Measurements from ENCODE around the gene SVBP. TPM values are rescaled to one million over a fixed set of nuclear protein-coding genes. Genes with fewer than 3 reads are reported as not detected.
A peak's percentile ranks its signal among the peaks of the same experiment; 100 is the strongest.

The SVBP gene
- total RNA-seq, 8 experiments from 2014 or later, result 15.4 to 145 (median 91.8) TPM

DNA sequence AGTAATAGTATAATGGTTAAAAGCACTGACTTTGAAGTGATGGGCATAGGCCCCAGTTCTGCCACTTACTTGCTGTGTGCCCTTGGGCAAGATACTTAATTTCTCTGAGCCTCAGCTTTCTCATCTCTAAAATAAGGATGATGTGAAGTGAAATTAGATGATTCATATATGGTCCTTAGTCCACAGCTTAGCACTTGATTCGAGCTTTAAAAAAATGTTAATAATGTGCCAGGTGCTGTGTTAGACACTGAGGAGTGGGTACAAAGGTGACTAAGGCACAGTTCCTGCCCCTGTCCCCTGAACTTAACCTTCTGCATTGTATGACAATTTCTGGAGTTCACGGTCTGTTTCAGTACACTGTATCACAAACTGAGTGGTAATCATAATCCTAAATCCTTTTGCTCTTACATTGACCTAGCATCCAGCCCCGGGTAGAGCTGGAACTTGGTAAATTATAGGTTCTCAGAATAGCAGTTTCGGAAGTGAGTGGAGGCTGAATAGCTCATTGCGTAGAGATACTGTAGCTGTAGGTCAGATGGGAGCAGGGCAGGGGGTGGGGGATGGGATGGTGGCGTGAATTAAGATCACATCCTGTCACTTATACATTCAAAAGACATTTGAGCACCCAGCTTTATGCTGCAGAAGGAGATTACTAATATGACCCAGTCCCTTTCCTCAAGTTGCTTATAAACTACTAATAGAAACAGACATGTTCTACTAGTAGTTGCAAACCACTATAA, 30.7 kb upstream of the SVBP start:
- no peak for ATAC-seq (replicated peaks in 6 of 8)
- Histone ChIP-seq H3K27ac (no peak overlapping the region), H3K4me3 (peak overlapping the region; percentile 62 to 94 (median 82)), H3K4me1 (replicated peaks in 1 of 2) (peaks cover 7 to 10% of the 10 kb centered on the region in 2 donors)
- WGBS, 10 experiments, result 58 to 100% (median 71%) methylated on average over 1 to 6 of the region's 6 CpGs; no CpG with 5 or more reads in 1 of the 10 experiments
- in situ Hi-C loops (cut with MboI; ENCODE audit: low pct_unique_long_range_greater_than_20kb in 2 of 9, low sequenced_read_pairs in 9 of 9, unreplicated experiment in 9 of 9), result no loop called here

DNA sequence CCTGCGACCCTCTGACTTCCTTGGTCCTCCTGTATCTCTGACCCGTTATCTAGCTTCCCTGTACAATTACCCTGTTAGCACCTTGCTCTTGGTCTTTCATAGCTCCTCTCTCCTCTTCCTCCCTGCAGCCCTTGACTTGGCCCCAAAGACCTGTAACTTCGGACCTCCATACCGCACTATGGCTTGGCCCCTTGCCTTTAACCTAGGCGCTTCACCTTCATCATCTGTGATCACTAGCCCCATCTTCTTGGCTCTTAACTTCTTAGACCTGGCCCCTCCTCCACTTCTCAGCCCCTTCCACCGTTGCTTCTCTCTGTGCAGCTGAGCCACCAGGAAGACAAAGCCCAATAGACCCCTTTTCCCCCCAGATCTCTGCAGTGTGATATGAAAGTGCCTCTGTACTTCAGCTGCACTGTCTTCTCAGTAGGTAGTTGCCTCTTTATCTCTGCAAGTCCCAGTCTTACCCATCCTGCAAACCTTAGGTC, 30.0 kb upstream of the SVBP start:
- Histone ChIP-seq H3K4me3 (peak overlapping the region; percentile 62 to 94 (median 82)), H3K4me1 (replicated peaks in 1 of 2) (peaks cover 7 to 10% of the 10 kb centered on the region in 2 donors), H3K27ac (peak overlapping the region; percentile 33 to 66)
- no peak for ATAC-seq (replicated peaks in 6 of 8)
- in situ Hi-C loops (cut with MboI; ENCODE audit: low pct_unique_long_range_greater_than_20kb in 2 of 9, low sequenced_read_pairs in 9 of 9, unreplicated experiment in 9 of 9), result no loop called here
- WGBS, 10 experiments, result 0 to 13% (median 0%) methylated on average over 1 to 6 of the region's 6 CpGs; no CpG with 5 or more reads in 2 of the 10 experiments

- Histone ChIP-seq H3K27ac (peak within 1 kb of the TSS; percentile 33 to 66), H3K4me1 (replicated peaks in 1 of 2) (peaks cover 7 to 10% of the 10 kb centered on the region in 2 donors), H3K4me3 (peak within 1 kb of the TSS; percentile 62 to 94 (median 82))
- in situ Hi-C loops (cut with MboI; ENCODE audit: low pct_unique_long_range_greater_than_20kb in 2 of 9, low sequenced_read_pairs in 9 of 9, unreplicated experiment in 9 of 9), result no loop called here
- ATAC-seq (replicated peaks in 6 of 8), result peak; percentile 92 to 99 (median 99)
- WGBS, 10 experiments, result 0 to 4% (median 1%) methylated on average over 5 to 33 of the region's 50 CpGs; no CpG with 5 or more reads in 2 of the 10 experiments
These were observed 29.3 kb upstream of the SVBP start, which contains the start of gene ZNF691 for GRCh38 chr1:42846257-42847110. Gene ZNF691 (plus strand): TSS chr1:42846613. CDS start chr1:42849659, 3,046 bp downstream.

GRCh38 chr1:42845866-42846256, 28.7 kb upstream of the SVBP start:
- WGBS, 10 experiments, result 0 to 40% (median 8%) methylated on average over 1 to 10 of the region's 10 CpGs
- Histone ChIP-seq H3K4me1 (replicated peaks in 1 of 2) (peaks cover 7 to 10% of the 10 kb centered on the region in 2 donors), H3K27ac (no peak overlapping the region), H3K4me3 (peak overlapping the region; percentile 62 to 94 (median 82))
- peak; percentile 9 to 37 (median 20) for ATAC-seq (replicated peaks in 6 of 8)
- in situ Hi-C loops (cut with MboI; ENCODE audit: low pct_unique_long_range_greater_than_20kb in 2 of 9, low sequenced_read_pairs in 9 of 9, unreplicated experiment in 9 of 9), result no loop called here

GRCh38 chr1:42845193-42845592, 28.0 kb upstream of the SVBP start:
- in situ Hi-C loops (cut with MboI; ENCODE audit: low pct_unique_long_range_greater_than_20kb in 2 of 9, low sequenced_read_pairs in 9 of 9, unreplicated experiment in 9 of 9), result no loop called here
- no peak for ATAC-seq (replicated peaks in 6 of 8)
- Histone ChIP-seq H3K4me1 (replicated peaks in 1 of 2) (peaks cover 7 to 10% of the 10 kb centered on the region in 2 donors), H3K27ac (no peak overlapping the region), H3K4me3 (no peak overlapping the region)
- WGBS, 10 experiments, result 0 to 100% (median 61%) methylated on average over 1 of the region's 1 CpG; no CpG with 5 or more reads in 6 of the 10 experiments

DNA sequence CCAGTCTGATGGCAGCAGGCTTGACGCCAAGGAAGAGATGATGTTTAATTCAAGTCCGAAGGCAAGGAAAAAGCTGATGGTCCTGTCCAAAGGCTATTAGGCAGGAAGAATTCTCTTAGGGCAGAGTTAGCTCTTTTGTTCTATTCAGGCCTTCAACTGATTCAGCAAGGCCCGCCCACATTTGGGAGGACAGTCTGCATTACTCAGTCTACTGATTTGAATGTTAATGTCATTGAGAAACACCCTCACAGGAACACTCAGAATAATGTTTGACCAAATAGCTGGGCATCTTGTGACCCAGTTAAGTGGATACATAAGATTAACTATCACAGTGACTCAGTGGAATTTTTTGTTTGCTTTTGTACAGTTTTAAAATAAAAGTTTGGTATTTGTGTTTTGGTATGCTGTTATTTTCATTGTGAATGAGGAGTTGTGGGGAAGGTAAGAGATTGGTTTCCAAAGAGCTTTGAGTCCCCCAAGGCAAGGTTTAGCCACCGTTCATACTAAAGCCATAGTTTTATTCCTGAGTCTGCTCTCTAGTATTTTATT, 27.5 kb upstream of the SVBP start:
- ATAC-seq (replicated peaks in 6 of 8), result peak in 4 of 8 experiments; percentile 4 to 32 (median 20)
- H3K27ac ChIP-seq, result no peak overlapping the region
- H3K4me1 ChIP-seq (replicated peaks in 1 of 2), result peaks cover 7 to 10% of the 10 kb centered on the region in 2 donors
- H3K4me3 ChIP-seq, result no peak overlapping the region
- WGBS, 10 experiments, result 63 to 100% (median 86%) methylated on average over 1 to 4 of the region's 4 CpGs; no CpG with 5 or more reads in 1 of the 10 experiments
- in situ Hi-C loops (cut with MboI; ENCODE audit: low pct_unique_long_range_greater_than_20kb in 2 of 9, low sequenced_read_pairs in 9 of 9, unreplicated experiment in 9 of 9), result no loop called here

DNA sequence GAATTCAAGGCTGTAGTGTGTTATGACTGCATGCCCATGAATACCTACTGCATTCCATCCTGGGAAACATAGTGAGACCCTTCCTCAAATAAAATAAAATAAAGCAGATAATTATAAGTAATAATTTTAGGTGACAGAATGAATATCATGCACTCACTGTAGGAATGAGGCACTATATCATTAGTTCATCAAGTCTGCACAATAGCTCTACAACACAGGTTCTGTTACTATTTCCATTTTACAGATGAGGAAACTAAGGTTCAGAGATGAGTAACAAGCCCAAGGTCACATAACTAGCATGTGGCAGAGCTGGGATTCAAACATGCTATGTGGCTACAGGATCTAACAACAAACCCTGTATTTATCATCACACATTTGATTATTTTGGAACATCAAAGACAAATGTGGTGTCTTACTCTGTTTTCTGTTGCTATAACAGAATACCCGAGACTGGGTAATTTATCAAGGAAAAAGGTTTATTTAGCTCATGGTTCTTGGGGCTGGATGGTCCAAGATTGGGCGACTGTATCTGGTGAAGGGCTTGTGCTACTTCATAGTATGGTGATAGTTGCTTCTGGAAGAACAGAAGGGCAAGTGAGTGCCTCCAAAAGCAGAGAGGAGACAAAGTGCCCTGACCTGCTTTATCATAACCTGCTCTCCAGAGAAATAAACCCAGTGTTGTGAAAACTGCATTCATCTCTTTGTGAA, 24.4 kb upstream of the SVBP start:
- no peak overlapping the region for H3K27ac ChIP-seq
- peaks cover 0 to 2% of the 10 kb centered on the region in 2 donors for H3K4me1 ChIP-seq (replicated peaks in 1 of 2)
- no peak overlapping the region for H3K4me3 ChIP-seq
- in situ Hi-C loops (cut with MboI; ENCODE audit: low pct_unique_long_range_greater_than_20kb in 2 of 9, low sequenced_read_pairs in 9 of 9, unreplicated experiment in 9 of 9), result no loop called here
- ATAC-seq (replicated peaks in 6 of 8), result no peak
- WGBS, 10 experiments, result 17 to 100% (median 79%) methylated on average over 1 to 2 of the region's 2 CpGs

- Histone ChIP-seq H3K4me1 (replicated peaks in 1 of 2) (peaks cover 0 to 2% of the 10 kb centered on the region in 2 donors), H3K27ac (no peak overlapping the region), H3K4me3 (no peak overlapping the region)
- no peak for ATAC-seq (replicated peaks in 6 of 8)
- in situ Hi-C loops (cut with MboI; ENCODE audit: low pct_unique_long_range_greater_than_20kb in 2 of 9, low sequenced_read_pairs in 9 of 9, unreplicated experiment in 9 of 9), result no loop called here
- 8 to 100% (median 88%) methylated on average over 1 to 3 of the region's 3 CpGs; no CpG with 5 or more reads in 1 of the 10 experiments for WGBS, 10 experiments
These were observed 23.8 kb upstream of the SVBP start for GRCh38 chr1:42841010-42841409.

- no peak for ATAC-seq (replicated peaks in 6 of 8)
- 30 to 100% (median 83%) methylated on average over 1 to 7 of the region's 7 CpGs for WGBS, 10 experiments
These were observed 21.4 kb upstream of the SVBP start for GRCh38 chr1:42838482-42839190.

GRCh38 chr1:42837709-42838108, 20.5 kb upstream of the SVBP start:
- no peak for ATAC-seq (replicated peaks in 6 of 8)
- Histone ChIP-seq H3K27ac (no peak overlapping the region), H3K4me1 (replicated peaks in 1 of 2) (no peaks in the 10 kb centered on the region), H3K4me3 (no peak overlapping the region)
- in situ Hi-C loops (cut with MboI; ENCODE audit: low pct_unique_long_range_greater_than_20kb in 2 of 9, low sequenced_read_pairs in 9 of 9, unreplicated experiment in 9 of 9), result no loop called here
- 36 to 67% (median 52%) methylated on average over 2 to 3 of the region's 3 CpGs; no CpG with 5 or more reads in 5 of the 10 experiments for WGBS, 10 experiments

More at GRCh38 chr1:42838482-42839190, 21.4 kb upstream of the SVBP start:
- Histone ChIP-seq H3K27ac (no peak overlapping the region), H3K4me1 (replicated peaks in 1 of 2) (no peaks in the 10 kb centered on the region), H3K4me3 (no peak overlapping the region)
- in situ Hi-C loops (cut with MboI; ENCODE audit: low pct_unique_long_range_greater_than_20kb in 2 of 9, low sequenced_read_pairs in 9 of 9, unreplicated experiment in 9 of 9), result no loop called here

DNA sequence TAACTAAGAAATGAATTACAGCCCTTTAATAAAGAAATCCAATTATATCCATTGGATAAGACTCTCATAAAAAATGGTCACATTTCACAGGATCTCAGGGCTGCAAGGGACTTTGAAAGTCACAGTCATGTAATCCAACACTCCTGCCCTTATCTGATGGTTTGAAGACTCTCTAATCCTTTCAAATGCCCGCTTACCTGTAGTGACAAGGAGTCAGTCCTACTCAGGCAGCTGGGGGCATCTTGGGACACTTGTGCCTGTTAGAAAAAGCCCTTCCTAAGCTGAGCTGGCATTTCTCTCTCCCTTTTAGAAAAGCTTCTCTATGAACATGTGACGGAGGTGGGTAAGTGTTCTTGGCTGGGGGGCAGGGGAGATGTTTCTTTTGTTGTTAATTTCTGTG, 18.2 kb upstream of the SVBP start:
- in situ Hi-C loops (cut with MboI; ENCODE audit: low pct_unique_long_range_greater_than_20kb in 2 of 9, low sequenced_read_pairs in 9 of 9, unreplicated experiment in 9 of 9), result no loop called here
- Histone ChIP-seq H3K4me1 (replicated peaks in 1 of 2) (no peaks in the 10 kb centered on the region), H3K4me3 (no peak overlapping the region), H3K27ac (no peak overlapping the region)
- WGBS, 10 experiments, result 89 to 100% (median 94%) methylated on average over 1 to 2 of the region's 2 CpGs; no CpG with 5 or more reads in 4 of the 10 experiments
- no peak for ATAC-seq (replicated peaks in 6 of 8)

DNA sequence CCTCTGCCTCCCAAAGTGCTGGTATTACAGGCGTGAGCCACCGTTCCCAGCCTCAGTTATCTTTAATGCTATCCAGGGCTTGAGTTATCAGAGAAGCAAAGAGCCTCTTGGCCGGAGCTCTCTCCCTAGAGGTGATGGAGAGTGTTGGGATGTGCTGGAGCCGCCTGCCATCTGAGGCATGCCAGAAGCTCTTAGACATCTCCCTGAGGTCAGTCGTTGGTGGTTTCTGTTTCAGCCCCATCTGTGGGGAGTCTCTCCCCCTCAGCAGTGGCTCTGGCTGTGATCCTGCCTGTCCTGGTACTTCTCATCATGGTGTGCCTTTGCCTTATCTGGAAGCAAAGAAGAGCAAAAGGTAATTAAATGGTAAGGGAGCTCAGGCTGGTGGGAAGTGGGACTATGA, 17.6 kb upstream of the SVBP start:
- in situ Hi-C loops (cut with MboI; ENCODE audit: low pct_unique_long_range_greater_than_20kb in 2 of 9, low sequenced_read_pairs in 9 of 9, unreplicated experiment in 9 of 9), result no loop called here
- 75 to 93% (median 86%) methylated on average over 2 to 5 of the region's 5 CpGs; no CpG with 5 or more reads in 4 of the 10 experiments for WGBS, 10 experiments
- Histone ChIP-seq H3K4me1 (replicated peaks in 1 of 2) (no peaks in the 10 kb centered on the region), H3K4me3 (no peak overlapping the region), H3K27ac (no peak overlapping the region)
- no peak for ATAC-seq (replicated peaks in 6 of 8)
